ENCODE measurements around the gene PRKN.
"Not testable (repeated sequence)": the region's sequence is repeated elsewhere in the genome, so short reads cannot be mapped to it uniquely, and the experiment has no call there.

PRKN gene

DNA sequence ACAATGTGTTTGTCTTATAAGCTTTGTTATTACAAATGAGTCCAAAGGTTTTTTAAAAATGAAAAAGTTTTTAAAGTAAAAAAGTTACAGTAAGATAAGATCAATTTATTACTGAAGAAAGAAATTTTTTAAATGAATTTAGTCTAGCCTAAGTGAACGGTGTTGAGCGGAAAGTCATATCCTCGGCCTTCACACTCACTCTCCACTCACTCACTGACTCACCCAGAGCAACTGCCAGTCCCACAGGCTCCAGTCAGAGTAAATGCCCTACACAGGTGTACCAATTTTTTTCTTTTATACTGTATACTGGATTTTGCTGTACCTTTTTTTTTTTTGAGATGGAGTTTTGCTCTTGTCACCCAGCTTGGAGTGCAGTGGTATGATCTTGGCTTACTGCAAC lies 1411.0 kb downstream of the PRKN start:
- TF ChIP-seq, protein P1, sequence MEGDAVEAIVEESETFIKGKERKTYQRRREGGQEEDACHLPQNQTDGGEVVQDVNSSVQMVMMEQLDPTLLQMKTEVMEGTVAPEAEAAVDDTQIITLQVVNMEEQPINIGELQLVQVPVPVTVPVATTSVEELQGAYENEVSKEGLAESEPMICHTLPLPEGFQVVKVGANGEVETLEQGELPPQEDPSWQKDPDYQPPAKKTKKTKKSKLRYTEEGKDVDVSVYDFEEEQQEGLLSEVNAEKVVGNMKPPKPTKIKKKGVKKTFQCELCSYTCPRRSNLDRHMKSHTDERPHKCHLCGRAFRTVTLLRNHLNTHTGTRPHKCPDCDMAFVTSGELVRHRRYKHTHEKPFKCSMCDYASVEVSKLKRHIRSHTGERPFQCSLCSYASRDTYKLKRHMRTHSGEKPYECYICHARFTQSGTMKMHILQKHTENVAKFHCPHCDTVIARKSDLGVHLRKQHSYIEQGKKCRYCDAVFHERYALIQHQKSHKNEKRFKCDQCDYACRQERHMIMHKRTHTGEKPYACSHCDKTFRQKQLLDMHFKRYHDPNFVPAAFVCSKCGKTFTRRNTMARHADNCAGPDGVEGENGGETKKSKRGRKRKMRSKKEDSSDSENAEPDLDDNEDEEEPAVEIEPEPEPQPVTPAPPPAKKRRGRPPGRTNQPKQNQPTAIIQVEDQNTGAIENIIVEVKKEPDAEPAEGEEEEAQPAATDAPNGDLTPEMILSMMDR (IDR thresholded peaks at IDR 0.05; ENCODE audit: low read depth, low read length) = no peak
- DNase-seq (ENCODE audit: extremely low read depth, low read depth) = no peak

DNA sequence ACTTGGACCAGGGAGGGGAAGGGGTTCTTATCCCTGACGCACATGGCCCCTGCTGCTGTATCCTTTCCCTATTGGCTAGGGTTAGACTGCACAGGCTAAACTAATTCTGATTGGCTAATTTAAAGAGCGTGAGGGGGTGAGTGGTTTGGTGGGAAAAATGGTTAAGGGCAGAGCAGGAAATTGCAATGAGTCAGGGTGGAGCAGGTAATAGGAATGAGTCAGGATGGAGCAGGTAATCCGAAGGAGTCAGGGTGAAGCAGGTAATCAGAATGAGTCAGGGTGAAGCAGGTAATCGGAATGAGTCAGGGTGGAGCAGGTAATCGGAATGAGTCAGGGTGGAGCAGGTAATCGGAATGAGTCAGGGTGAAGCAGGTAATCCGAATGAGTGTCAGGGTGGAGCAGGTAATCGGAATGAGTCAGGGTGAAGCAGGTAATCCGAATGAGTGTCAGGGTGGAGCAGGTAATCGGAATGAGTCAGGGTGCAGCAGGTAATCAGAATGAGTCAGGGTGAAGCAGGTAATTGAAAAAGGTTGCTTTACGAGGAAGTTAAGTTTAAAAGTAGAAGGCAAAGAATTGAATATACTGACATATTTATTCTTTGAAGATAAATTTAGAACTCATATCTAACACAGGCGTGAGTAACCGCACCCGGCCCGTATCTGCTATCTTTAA lies 1412.2 kb downstream of the PRKN start:
- not testable (repeated sequence) for DNase-seq (ENCODE audit: extremely low read depth, low read depth)

DNA sequence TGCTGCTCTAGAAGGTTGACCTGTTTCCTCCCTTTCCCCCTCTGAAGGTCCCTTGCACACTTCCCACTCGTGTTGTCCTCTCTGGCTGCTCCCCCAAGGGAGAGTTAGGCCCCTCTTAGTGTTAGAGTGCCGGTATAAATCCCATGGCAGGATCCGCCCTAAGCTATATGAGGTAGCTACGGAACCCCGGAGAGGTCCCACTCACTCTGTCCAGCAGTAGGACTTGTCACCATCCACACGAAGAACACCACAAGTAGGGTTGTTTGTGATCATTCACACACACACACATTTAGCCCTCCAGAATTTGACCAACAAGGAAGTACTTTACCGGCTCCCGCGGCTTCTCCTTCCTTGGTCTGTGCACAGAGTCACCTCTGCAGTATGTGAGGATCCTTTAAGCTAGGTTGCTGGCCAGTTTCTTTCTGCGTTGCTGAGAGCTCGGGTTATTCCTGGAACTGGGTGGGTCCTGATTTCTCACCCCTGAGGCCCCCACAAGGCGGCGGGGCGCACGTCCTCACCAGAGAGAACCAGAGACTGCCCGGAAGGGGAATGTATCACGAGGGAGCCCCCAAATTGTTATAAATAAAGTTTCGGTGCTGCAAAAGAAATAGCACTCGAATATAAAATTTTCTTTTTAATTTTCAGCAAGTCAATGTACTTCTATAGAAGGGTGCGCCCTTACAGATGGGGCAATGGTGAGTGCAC lies 1412.9 kb downstream of the PRKN start:
- DNase-seq (ENCODE audit: extremely low read depth, low read depth) = not testable (repeated sequence)

DNA sequence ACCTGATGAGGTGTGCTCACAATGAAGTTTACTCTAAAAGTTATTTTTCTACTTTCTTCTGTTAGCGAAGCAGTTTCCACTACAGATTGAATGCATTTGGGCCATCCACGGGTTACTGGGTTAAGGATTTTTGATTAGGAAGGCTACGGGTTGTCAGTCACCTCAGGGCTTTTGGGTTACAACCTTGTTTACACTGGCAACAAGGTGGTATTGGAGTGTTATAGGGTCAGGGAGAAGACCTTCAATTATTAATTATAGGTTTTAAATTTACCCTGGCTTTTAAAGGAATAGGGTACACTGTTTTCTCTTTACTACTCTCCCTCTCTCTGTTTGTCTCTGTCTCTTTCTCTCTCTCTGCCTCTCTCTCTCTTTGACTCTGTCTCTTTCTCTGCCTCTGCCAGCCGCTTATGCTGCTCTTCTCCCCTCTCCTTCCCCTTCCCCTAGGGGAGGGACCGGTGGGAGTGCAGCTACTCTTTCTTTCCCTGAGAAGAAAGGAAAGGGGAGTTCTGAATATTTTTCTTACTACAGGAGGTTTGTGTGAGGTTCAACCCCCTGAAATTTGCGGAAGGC lies 1413.5 kb downstream of the PRKN start:
- no peak for DNase-seq (ENCODE audit: extremely low read depth, low read depth)
- TF ChIP-seq, protein P1 (IDR thresholded peaks at IDR 0.05; ENCODE audit: low read depth, low read length) = no peak

DNA sequence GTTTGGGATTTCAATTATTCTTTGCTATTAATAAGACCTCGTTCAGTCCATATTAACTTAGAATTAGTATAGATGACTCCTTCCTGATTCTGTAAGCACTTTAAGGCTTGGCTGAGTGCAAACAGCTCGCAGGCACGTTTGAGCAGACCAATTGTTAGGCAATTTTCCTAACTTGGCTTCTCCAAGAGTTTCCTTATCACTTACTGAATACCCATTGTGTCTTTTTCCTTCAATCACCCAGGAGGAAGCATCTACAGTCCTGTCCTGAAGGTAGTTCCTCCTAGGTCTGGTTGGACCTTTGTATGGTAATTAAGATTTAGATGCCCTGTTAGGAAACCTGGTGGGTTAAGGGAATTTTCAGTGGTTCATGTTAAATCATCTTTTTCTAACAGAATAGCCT lies 1414.1 kb downstream of the PRKN start:
- not testable (repeated sequence) for DNase-seq (ENCODE audit: extremely low read depth, low read depth)

DNA sequence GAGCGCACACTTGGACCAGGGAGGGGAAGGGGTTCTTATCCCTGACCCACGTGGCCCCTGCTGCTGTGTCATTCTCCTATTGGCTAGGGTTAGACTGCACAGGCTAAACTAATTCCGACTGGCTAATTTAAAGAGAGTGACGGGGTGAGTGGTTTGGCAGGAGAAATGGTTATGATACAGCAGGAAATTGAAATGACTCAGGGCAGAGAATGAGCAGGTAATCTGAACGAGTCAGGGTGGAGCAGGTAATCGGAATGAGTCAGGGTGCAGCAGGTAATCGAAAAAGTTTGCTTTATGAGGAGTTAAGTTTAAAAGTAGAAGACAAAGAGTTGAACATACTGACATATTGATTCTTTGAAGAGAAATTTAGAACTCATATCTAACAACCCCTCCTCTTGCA lies 1417.8 kb downstream of the PRKN start:
- not testable (repeated sequence) for DNase-seq (ENCODE audit: extremely low read depth, low read depth)

DNA sequence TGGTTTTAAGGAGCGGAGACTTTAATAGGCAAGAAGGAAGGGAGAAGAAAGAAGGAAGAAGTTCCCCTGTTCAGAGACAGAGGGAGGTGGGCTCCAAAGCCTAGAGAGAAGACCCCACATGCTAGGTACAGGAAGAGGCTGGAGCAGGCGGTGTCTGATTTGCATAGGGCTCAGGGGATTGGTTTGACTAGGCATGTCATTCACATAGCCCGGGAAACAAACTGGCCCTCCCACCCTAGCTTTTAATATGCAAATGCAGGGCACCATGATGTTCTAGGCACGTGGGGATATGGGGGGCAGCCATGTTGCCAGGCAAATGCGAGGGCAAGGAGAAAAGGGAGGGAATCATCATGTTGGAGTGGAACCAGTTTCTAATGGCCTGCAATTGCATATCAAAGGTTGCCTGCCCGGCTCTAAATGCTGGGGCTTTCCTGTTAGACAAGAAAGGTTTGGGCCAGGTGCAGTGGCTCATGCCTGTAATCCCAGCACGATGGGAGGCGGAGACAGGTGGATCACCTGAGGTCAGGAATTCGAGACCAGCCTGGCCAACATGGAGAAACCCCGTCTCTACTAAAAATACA lies 1419.4 kb downstream of the PRKN start:
- TF ChIP-seq, protein P1 (IDR thresholded peaks at IDR 0.05; ENCODE audit: low read depth, low read length) = no peak
- DNase-seq (ENCODE audit: extremely low read depth, low read depth) = no peak

DNA sequence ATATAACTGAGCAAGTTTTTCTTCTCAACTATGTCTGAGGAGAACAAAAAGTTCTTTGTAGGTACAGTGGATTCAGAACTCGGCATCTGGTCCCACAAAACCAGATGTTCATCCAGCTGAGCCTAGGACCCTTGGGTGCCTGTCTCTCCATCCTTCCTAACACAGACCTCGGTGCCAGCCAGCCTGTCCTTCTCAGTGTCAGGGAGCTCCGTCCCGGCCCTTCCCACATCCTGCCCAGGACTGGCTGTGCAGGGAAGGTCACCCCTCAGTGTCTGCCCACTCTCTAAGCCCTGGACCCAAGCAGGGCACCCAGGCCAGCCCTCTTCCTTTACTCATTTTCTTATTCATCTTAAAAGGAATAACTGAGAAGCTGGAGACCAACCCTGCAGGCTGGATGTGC lies 1421.7 kb downstream of the PRKN start:
- no peak for DNase-seq (ENCODE audit: extremely low read depth, low read depth)
- TF ChIP-seq, protein P1 (IDR thresholded peaks at IDR 0.05; ENCODE audit: low read depth, low read length) = no peak

DNA sequence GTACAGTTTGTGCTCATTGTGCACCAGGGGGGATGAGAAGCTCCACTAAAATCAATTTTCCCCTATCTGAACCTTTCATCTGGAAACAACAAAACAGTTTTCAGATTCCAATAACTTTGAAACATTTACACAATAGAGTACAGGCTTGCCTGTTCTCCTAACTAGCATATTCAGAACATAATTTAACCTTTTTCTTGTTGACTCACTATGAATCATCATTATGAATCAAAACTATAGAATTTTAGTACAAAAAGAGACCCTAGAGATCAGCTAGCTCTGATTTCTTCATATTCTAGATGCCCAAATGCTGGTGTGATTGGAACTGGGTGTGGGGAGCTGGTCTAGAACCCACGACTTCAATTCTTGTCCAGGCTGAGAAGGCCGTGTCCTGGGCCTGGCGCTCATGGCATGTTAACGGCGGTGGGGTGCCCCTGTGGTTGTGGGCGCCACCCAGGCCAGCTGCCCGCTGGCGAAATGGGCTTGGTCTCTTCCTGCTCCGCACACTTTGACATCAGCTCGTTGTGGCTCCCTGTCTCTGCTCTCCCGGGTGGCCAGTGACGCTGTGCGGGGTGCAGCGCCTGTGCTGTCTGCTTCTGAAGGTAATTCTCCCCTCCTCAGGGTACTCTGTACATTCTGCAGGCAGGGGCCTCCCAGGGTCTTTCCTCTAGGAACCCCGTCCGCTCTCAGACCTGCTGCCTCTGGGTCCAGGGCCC lies 1423.8 kb downstream of the PRKN start:
- no peak for DNase-seq (ENCODE audit: extremely low read depth, low read depth)
- TF ChIP-seq, protein P1 (IDR thresholded peaks at IDR 0.05; ENCODE audit: low read depth, low read length) = no peak

Data from AG09319 (cell line).